ENCODE results near the gene SLC11A1.

SLC11A1 gene

DNA sequence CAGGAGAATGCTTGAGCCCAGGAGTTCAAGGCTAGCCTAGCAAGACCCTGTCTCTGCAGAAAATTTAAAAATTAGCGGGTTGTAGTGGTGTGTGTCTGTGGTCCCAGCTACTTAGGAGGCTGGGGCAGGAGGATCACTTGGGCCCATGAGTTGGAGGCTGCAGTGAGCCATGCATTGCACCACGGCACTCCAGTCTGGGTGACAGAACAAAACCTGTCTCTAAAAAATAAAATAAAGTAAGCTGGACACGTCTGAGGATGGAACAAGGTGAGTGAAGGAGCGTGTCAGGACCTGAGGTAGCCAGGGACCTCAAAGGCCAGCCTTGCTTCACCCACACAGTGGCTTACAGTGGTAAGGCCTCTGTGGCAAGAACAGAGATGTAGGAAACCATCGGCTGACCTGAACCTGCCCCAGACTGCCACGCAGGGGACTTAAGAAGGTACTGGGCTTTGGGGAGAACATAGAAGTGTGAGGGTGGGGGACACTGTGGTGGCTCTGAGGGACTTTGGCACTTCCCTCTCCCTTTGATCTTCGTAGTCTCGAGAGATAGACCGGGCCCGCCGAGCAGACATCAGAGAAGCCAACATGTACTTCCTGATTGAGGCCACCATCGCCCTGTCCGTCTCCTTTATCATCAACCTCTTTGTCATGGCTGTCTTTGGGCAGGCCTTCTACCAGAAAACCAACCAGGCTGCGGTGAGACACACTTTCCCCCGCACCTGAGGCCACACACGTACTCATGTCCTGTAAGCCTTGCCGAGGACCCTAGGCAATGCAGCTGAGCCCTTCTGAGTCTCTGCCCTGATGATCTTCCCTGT, 7.5 kb downstream of the SLC11A1 start:
- TF ChIP-seq, protein P1, sequence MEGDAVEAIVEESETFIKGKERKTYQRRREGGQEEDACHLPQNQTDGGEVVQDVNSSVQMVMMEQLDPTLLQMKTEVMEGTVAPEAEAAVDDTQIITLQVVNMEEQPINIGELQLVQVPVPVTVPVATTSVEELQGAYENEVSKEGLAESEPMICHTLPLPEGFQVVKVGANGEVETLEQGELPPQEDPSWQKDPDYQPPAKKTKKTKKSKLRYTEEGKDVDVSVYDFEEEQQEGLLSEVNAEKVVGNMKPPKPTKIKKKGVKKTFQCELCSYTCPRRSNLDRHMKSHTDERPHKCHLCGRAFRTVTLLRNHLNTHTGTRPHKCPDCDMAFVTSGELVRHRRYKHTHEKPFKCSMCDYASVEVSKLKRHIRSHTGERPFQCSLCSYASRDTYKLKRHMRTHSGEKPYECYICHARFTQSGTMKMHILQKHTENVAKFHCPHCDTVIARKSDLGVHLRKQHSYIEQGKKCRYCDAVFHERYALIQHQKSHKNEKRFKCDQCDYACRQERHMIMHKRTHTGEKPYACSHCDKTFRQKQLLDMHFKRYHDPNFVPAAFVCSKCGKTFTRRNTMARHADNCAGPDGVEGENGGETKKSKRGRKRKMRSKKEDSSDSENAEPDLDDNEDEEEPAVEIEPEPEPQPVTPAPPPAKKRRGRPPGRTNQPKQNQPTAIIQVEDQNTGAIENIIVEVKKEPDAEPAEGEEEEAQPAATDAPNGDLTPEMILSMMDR (conservative IDR thresholded peaks at IDR 0.05) = no peak
- H3K27ac ChIP-seq = no peak overlapping the region

DNA sequence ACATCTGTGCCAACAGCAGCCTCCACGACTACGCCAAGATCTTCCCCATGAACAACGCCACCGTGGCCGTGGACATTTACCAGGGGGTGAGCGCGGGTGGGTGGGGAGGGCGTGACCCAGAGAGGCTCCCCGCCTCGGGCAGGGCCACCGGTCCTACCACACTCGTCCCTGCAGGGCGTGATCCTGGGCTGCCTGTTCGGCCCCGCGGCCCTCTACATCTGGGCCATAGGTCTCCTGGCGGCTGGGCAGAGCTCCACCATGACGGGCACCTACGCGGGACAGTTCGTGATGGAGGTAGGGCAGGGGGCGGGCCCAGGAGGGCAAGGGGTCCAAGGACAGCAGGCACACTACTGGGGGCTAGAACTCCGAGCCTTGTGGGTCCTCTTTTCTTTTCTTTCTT, 9.1 kb downstream of the SLC11A1 start:
- TF ChIP-seq, protein P1 (conservative IDR thresholded peaks at IDR 0.05) = no peak
- H3K27ac ChIP-seq = no peak overlapping the region

DNA sequence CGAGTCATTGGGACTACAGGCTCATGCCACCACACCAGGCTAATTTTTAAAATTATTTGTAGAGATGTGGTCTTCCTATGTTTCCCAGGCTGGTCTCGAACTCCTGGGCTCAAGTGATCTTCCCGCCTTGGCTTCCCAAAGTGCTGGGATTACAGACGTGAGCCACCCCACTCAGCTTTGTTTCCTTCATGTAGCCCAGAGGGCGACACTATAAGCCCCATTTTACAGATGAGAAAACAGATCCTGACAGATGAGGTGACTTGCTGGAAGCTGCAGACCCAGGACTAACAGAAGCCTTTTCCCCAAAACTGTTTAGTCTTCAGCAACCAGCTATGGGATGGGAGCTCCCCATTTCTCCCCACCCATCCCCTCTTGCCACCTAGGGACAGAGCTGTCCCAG, 10.4 kb downstream of the SLC11A1 start:
- H3K27ac ChIP-seq = no peak overlapping the region
- TF ChIP-seq, protein P1 (conservative IDR thresholded peaks at IDR 0.05) = no peak

DNA sequence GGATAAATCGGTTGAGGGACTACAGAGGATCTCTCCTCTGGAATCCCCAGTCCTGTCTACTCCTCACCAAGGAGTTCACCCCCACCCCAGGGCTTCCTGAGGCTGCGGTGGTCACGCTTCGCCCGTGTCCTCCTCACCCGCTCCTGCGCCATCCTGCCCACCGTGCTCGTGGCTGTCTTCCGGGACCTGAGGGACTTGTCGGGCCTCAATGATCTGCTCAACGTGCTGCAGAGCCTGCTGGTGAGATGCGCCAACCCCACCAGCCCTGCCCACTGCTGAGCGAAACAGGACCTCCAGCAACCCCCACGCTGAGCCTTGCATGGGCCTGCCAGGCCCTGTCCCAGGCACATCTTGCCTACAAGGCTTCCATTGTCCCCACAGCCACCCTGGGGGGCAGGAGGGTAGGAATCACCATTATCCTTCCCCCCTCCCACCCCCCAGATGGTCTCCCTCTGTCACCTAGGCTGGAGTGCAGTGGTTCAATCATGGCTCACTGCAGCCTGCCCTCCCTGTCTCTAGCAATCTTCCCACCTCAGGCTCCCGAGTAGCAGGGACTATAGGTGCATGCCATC, 10.9 kb downstream of the SLC11A1 start:
- no peak overlapping the region for H3K27ac ChIP-seq

DNA sequence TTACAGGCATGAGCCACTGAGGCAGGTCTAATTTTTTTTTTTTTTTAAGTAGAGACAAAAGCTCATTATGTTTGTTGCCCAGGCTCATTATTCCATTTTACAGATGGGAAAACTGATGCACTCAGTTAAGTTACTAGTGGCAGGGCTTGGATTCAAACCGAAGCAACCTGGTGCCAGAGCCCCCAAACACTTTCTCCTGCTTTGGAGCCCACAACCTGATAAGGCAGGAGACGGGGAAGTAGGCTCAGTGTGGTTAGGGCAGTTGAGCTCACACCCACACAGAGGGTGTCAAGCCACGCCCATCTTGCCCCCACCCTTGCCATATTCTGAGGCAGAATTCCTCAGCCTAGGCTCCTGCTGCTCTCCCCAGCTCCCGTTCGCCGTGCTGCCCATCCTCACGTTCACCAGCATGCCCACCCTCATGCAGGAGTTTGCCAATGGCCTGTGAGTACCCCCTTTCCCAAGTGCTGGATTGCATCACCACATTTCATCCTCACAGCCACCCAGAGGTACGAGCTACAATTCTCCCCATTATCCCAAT, 11.7 kb downstream of the SLC11A1 start:
- TF ChIP-seq, protein P1 (conservative IDR thresholded peaks at IDR 0.05) = no peak
- no peak overlapping the region for H3K27ac ChIP-seq

More for the DNA sequence above, 10.9 kb downstream of the SLC11A1 start:
- TF ChIP-seq, protein P1 (conservative IDR thresholded peaks at IDR 0.05) = no peak

DNA sequence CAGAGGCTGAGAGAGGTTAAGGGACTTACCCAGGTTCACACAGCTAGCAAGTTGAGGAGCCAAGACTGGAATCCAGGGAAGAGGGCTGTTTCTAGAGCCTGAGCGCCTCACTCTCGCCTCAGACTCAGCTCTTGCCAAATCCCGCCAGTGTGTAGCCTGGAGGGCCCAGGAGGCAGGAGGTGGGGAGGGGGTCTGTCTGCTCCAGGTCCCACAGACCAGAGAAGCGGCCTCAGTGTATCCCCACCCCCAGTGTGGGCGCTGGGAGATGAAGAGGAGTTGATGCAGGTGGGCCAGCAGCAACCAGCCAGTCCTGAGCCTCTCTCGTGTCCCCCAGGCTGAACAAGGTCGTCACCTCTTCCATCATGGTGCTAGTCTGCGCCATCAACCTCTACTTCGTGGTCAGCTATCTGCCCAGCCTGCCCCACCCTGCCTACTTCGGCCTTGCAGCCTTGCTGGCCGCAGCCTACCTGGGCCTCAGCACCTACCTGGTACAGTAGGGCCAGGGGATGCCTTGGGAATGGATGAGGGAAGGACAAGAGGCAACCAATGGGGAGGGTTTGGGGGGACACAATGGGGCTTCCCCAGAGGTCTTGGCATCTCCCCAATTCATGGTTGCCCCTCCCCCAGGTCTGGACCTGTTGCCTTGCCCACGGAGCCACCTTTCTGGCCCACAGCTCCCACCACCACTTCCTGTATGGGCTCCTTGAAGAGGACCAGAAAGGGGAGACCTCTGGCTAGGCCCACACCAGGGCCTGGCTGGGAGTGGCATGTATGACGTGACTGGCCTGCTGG, 12.4 kb downstream of the SLC11A1 start:
- no peak overlapping the region for H3K27ac ChIP-seq
- TF ChIP-seq, protein P1 (conservative IDR thresholded peaks at IDR 0.05) = no peak

DNA sequence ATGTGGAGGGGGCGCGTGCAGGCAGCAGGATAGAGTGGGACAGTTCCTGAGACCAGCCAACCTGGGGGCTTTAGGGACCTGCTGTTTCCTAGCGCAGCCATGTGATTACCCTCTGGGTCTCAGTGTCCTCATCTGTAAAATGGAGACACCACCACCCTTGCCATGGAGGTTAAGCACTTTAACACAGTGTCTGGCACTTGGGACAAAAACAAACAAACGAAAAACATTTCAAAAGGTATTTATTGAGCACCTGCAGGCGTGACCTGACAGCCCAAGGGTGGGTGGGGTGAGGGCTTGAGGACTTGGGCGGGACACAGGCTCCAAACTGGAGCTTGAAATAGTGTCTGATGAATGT, 13.0 kb downstream of the SLC11A1 start:
- TF ChIP-seq, protein P1 (conservative IDR thresholded peaks at IDR 0.05) = no peak
- peak overlapping the region; percentile 98 for H3K27ac ChIP-seq
